B cell (primary cell): Measurements from ENCODE around the gene VASN. TPM values are rescaled to one million over a fixed set of nuclear protein-coding genes. Genes with fewer than 3 reads are reported as not detected.
"Not testable (repeated sequence)": the region's sequence is repeated elsewhere in the genome, so short reads cannot be mapped to it uniquely, and the experiment has no call there.

Experiments used
- ATAC-seq: fragments of 200-7000 bp; cut with Tn5 transposase; one replicate; pipeline ENCODE4 v1.10.0; 2021; ENCODE audit warnings: low read depth, mild to moderate bottlenecking, moderate number of reproducible peaks, moderate library complexity
- CTCF ChIA-PET: fragments of 350-600 bp; sonication (Branson Sonifier 250); formaldehyde crosslinking; loops from one replicate; lab custom pipeline; 2021; ENCODE audit warnings: antibody characterized with exemption, inconsistent platforms; lab: Charles Lee
- POLR2A ChIA-PET: fragments of 350-600 bp; sonication (Branson Sonifier 250); formaldehyde crosslinking; loops from one replicate; lab custom pipeline; 2021; ENCODE audit warnings: antibody characterized with exemption; lab: Charles Lee
- DNase-seq: peaks from one replicate; pipeline ENCODE4 v3.0.0; 2013
- H2AFZ ChIP-seq: 2 replicates; pipeline ENCODE4 v1.6.1; 2012; ENCODE audit warnings: mild to moderate bottlenecking, low read depth, low read length; ENCODE audit not compliant: insufficient read depth, poor library complexity, severe bottlenecking
- H3K27ac ChIP-seq, 2 donors: 1 replicate in 1 of 2; 2 replicates in 1 of 2; pipeline ENCODE4 v1.5.1; 2012 to 2013; ENCODE audit warnings: low read length in 2 of 2, mild to moderate bottlenecking in 2 of 2, moderate library complexity in 1 of 2
- H3K27me3 ChIP-seq, 4 experiments: fragments of 200-600 bp in 1 of 4; sonication (generic) in 1 of 4; replicated peaks in 1 of 4; 1 replicate in 2 of 4; 2 replicates in 2 of 4; pipeline versions ENCODE4 v1.6.1 to v1.7.0; 2013 to 2016; ENCODE audit warnings: low read length in 3 of 4, mild to moderate bottlenecking in 2 of 4, mixed read lengths in 1 of 4, moderate library complexity in 1 of 4; ENCODE audit not compliant: insufficient read depth in 4 of 4, control insufficient read depth in 3 of 4; ENCODE audit errors: control extremely low read depth in 1 of 4
- H3K36me3 ChIP-seq, 2 experiments: replicated peaks in 1 of 2; 1 replicate in 1 of 2; 2 replicates in 1 of 2; pipeline versions ENCODE4 v1.6.1 to v1.7.1; 2013; ENCODE audit warnings: low read length in 1 of 2; ENCODE audit not compliant: insufficient read depth in 2 of 2, control insufficient read depth in 1 of 2; ENCODE audit errors: control extremely low read depth in 1 of 2, extremely low read depth in 1 of 2
- H3K4me1 ChIP-seq, 2 donors: fragments of 200-600 bp in 1 of 2; sonication (generic) in 1 of 2; 1 replicate in 1 of 2; 2 replicates in 1 of 2; pipeline versions ENCODE4 v1.5.1 to v1.6.1; 2013 to 2017; ENCODE audit warnings: low read length in 2 of 2; ENCODE audit not compliant: control insufficient read depth in 2 of 2, insufficient read depth in 2 of 2
- H3K4me2 ChIP-seq: replicated peaks from 2 replicates; pipeline ENCODE3; 2012; ENCODE audit warnings: mild to moderate bottlenecking, low read depth, low read length; ENCODE audit not compliant: poor library complexity, severe bottlenecking
- H3K4me3 ChIP-seq, 5 experiments: fragments of 200-600 bp in 1 of 5; sonication (generic) in 1 of 5; 1 replicate in 3 of 5; 2 replicates in 2 of 5; pipeline versions ENCODE4 v1.5.1 to v1.7.0; 2011 to 2016; ENCODE audit warnings: low read length in 4 of 5, mild to moderate bottlenecking in 4 of 5, low read depth in 2 of 5, control low read depth in 1 of 5, moderate library complexity in 1 of 5; ENCODE audit not compliant: insufficient read depth in 1 of 5; ENCODE audit errors: control extremely low read depth in 1 of 5, extremely low read depth in 1 of 5
- H3K79me2 ChIP-seq: fragments of 200-600 bp; sonication (generic); one replicate; pipeline ENCODE4 v1.6.0; 2016; ENCODE audit warnings: low read length; ENCODE audit not compliant: control insufficient read depth, insufficient read depth
- H3K9ac ChIP-seq: fragments of 200-600 bp; sonication (generic); 2 replicates; pipeline ENCODE4 v1.6.1; 2017; ENCODE audit warnings: mild to moderate bottlenecking, low read length, moderate library complexity
- H3K9me3 ChIP-seq, 3 donors: one replicate each; pipeline versions ENCODE4 v1.6.1 to v1.7.1; 2013; ENCODE audit warnings: low read length in 2 of 3; ENCODE audit not compliant: control insufficient read depth in 2 of 3, insufficient read depth in 1 of 3; ENCODE audit errors: control extremely low read depth in 1 of 3
- H4K20me1 ChIP-seq: 2 replicates; pipeline ENCODE4 v1.6.0; 2012; ENCODE audit warnings: mild to moderate bottlenecking, low read length; ENCODE audit not compliant: insufficient read depth, control insufficient read depth, poor library complexity, severe bottlenecking
- H3K27ac Mint-ChIP-seq: one replicate; pipeline ENCODE4 v1.8.0; 2021; ENCODE audit warnings: mixed read lengths
- H3K27me3 Mint-ChIP-seq: one replicate; pipeline ENCODE4 v1.8.0; 2021; ENCODE audit warnings: mixed read lengths
- H3K4me1 Mint-ChIP-seq: one replicate; pipeline ENCODE4 v1.8.0; 2021; ENCODE audit warnings: mixed read lengths
- H3K4me3 Mint-ChIP-seq: one replicate; pipeline ENCODE4 v1.8.0; 2021; ENCODE audit warnings: mixed read lengths
- H3K9me3 Mint-ChIP-seq: one replicate; pipeline ENCODE4 v1.8.0; 2022; ENCODE audit warnings: mixed read lengths; ENCODE audit not compliant: insufficient read depth
- EZH2 ChIP-seq: IDR thresholded peaks from 2 replicates; pipeline ENCODE4 v1.6.1; 2012; ENCODE audit warnings: borderline replicate concordance, low read depth, mild to moderate bottlenecking, moderate library complexity, low read length; ENCODE audit not compliant: insufficient read depth, poor library complexity, severe bottlenecking
- WGBS: methylation state at CpG from one replicate; pipeline ENCODE4 v1.1.5; 2013; ENCODE audit warnings: missing lambda C conversion rate; ENCODE audit not compliant: insufficient coverage; 5-methylcytosine and 5-hydroxymethylcytosine counted together
- intact Hi-C: fragments of 100-400 bp; cut with micrococcal nuclease; formaldehyde crosslinking; loops from one replicate; pipeline ENCODE4 v1.10.0; 2022
- polyA plus RNA-seq: library from polyadenylated mRNA; depleted of rRNA; stranded (reverse); fragments of >200 nt; gene quantifications from 2 replicates; pipeline ENCODE4 v1.2.3, GENCODE V29; 2012
- total RNA-seq, 2 donors: library from RNA; stranded (reverse); fragments of 120-200 nt in 1 of 2; gene quantifications; 1 replicate in 1 of 2; 2 replicates in 1 of 2; pipeline versions ENCODE4 v1.2.3 to v1.2.4, GENCODE V29; 2013 to 2022
- TF ChIP-seq, protein P1 (sequence below): fragments of 200-600 bp; IDR thresholded peaks from one replicate; pipeline ENCODE4 v1.8.0; 2022; ENCODE audit warnings: antibody characterized with exemption, mild to moderate bottlenecking

VASN gene
- total and polyA plus RNA-seq, 2 donors (not counting 1 experiment from before 2014, with no cell fraction given) = 0.57 to 0.76 TPM

DNA sequence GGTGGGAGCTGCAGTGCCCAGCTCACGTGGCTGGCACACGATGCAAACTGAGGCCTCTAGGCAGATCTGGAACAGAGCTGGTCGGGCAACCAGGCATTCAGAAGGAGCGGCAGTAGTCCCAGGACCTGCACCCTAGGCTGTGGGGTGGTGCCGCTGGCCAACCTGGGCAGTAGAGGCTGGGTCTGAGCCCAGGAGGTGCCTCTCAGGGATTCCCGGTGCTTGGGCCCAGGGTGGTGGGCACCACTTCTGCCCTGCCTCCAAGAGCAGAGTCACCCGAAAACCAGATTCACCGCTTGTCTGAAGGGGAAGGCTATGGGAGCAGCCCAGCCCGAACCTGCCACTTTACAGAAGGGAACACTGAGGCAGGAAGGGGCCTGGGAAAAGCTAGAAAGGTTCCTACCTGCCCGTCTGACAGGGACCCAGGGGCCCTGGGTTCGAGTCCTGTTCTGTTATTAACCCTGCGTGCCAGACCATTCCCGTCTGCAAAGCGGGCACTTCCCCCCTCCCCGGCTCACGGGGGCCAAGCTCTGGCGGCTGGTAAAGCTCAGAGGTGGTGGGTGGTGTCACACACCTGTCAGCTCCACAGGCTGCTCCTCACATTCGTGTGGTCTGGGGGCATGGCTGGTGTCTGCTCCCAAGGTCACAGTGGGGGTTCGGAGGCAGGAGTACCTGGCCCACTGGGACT lies 38.9 kb upstream of the VASN start:
- POLR2A ChIA-PET = interaction anchor here (0.6 kb wide), 1 partner anchor 51 kb away, joined by 6 read pairs; no protein-coding TSS in a partner anchor
- H3K4me3 Mint-ChIP-seq = no peak overlapping the region
- H3K9ac ChIP-seq = no peak overlapping the region
- H2AFZ ChIP-seq = no peak overlapping the region
- H3K27ac ChIP-seq = no peak overlapping the region
- peaks cover 7% of the 10 kb centered on the region for H3K79me2 ChIP-seq
- TF ChIP-seq EZH2 = no peak
- TF ChIP-seq, protein P1, sequence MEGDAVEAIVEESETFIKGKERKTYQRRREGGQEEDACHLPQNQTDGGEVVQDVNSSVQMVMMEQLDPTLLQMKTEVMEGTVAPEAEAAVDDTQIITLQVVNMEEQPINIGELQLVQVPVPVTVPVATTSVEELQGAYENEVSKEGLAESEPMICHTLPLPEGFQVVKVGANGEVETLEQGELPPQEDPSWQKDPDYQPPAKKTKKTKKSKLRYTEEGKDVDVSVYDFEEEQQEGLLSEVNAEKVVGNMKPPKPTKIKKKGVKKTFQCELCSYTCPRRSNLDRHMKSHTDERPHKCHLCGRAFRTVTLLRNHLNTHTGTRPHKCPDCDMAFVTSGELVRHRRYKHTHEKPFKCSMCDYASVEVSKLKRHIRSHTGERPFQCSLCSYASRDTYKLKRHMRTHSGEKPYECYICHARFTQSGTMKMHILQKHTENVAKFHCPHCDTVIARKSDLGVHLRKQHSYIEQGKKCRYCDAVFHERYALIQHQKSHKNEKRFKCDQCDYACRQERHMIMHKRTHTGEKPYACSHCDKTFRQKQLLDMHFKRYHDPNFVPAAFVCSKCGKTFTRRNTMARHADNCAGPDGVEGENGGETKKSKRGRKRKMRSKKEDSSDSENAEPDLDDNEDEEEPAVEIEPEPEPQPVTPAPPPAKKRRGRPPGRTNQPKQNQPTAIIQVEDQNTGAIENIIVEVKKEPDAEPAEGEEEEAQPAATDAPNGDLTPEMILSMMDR = no peak
- 86% methylated on average over 16 of the region's 19 CpGs for WGBS
- H3K27me3 Mint-ChIP-seq = peaks cover 3% of the 10 kb centered on the region
- no peaks in the 10 kb centered on the region for H3K4me1 Mint-ChIP-seq
- ATAC-seq = no peak
- H3K27me3 ChIP-seq = peaks cover 0 to 19% (median 0%) of the 10 kb centered on the region in 4 experiments
- DNase-seq = no peak
- no peak overlapping the region for H3K4me2 ChIP-seq
- peaks cover 8 to 9% of the 10 kb centered on the region in 2 donors for H3K4me1 ChIP-seq
- CTCF ChIA-PET = interaction anchor here (1.4 to 10.0 kb wide), 3 partner anchors 21 to 132 kb away, joined by 4 to 165 read pairs (median 152); partner anchors contain the start of gene GLIS2
- no peaks in the 10 kb centered on the region for H3K9me3 Mint-ChIP-seq
- intact Hi-C loops = no loop called here
- H3K4me3 ChIP-seq = no peak overlapping the region
- no peaks in the 10 kb centered on the region for H3K36me3 ChIP-seq
- no peak overlapping the region for H3K27ac Mint-ChIP-seq
- no peaks in the 10 kb centered on the region for H4K20me1 ChIP-seq
- no peaks in the 10 kb centered on the region for H3K9me3 ChIP-seq

GRCh38 chr16:4333308-4333638 lies 38.4 kb upstream of the VASN start:
- peaks cover 4% of the 10 kb centered on the region in 2 donors for H3K4me1 ChIP-seq
- H3K36me3 ChIP-seq = no peaks in the 10 kb centered on the region
- TF ChIP-seq, protein P1 = no peak
- TF ChIP-seq EZH2 = no peak
- intact Hi-C loops = no loop called here
- WGBS = 51% methylated on average over 7 of the region's 9 CpGs
- peaks cover 10% of the 10 kb centered on the region for H3K79me2 ChIP-seq
- no peak overlapping the region for H2AFZ ChIP-seq
- no peak overlapping the region for H3K4me3 ChIP-seq
- no peaks in the 10 kb centered on the region for H4K20me1 ChIP-seq
- DNase-seq (no peak), ATAC-seq (no peak)
- CTCF ChIA-PET = interaction anchor here (8.3 to 10.0 kb wide), 2 partner anchors 22 to 41 kb away, joined by 152 to 165 read pairs; partner anchors contain the start of gene GLIS2
- H3K9me3 ChIP-seq = no peaks in the 10 kb centered on the region
- H3K27me3 ChIP-seq = peaks cover 0 to 15% (median 0%) of the 10 kb centered on the region in 4 experiments
- Mint-ChIP-seq H3K4me1 (no peaks in the 10 kb centered on the region), H3K27ac (no peak overlapping the region), H3K4me3 (no peak overlapping the region), H3K27me3 (peaks cover 3% of the 10 kb centered on the region), H3K9me3 (no peaks in the 10 kb centered on the region)
- POLR2A ChIA-PET = interaction anchor here (0.6 kb wide), 1 partner anchor 52 kb away, joined by 6 read pairs; no protein-coding TSS in a partner anchor
- no peak overlapping the region for H3K9ac ChIP-seq
- no peak overlapping the region for H3K4me2 ChIP-seq
- no peak overlapping the region for H3K27ac ChIP-seq

GRCh38 chr16:4333714-4334113 lies 37.9 kb upstream of the VASN start:
- ATAC-seq, H3K9me3 ChIP-seq, H3K9ac ChIP-seq, POLR2A ChIA-PET, intact Hi-C loops, H3K27ac ChIP-seq, H4K20me1 ChIP-seq, H2AFZ ChIP-seq, H3K4me3 ChIP-seq, H3K4me2 ChIP-seq, H3K4me1 Mint-ChIP-seq, H3K4me1 ChIP-seq, H3K27ac Mint-ChIP-seq, DNase-seq, H3K9me3 Mint-ChIP-seq, H3K36me3 ChIP-seq, H3K27me3 Mint-ChIP-seq, H3K4me3 Mint-ChIP-seq: not testable (repeated sequence)
- WGBS = 91% methylated on average over 8 of the region's 9 CpGs
- Histone ChIP-seq H3K27me3 (peaks cover 0 to 11% (median 0%) of the 10 kb centered on the region in 4 experiments), H3K79me2 (peaks cover 15% of the 10 kb centered on the region)
- CTCF ChIA-PET = interaction anchor here (1.6 to 10.0 kb wide), 2 partner anchors 42 to 69 kb away, joined by 6 to 152 read pairs; no protein-coding TSS in a partner anchor
